ENCODE results near the gene CABLES2.

Gene CABLES2

DNA sequence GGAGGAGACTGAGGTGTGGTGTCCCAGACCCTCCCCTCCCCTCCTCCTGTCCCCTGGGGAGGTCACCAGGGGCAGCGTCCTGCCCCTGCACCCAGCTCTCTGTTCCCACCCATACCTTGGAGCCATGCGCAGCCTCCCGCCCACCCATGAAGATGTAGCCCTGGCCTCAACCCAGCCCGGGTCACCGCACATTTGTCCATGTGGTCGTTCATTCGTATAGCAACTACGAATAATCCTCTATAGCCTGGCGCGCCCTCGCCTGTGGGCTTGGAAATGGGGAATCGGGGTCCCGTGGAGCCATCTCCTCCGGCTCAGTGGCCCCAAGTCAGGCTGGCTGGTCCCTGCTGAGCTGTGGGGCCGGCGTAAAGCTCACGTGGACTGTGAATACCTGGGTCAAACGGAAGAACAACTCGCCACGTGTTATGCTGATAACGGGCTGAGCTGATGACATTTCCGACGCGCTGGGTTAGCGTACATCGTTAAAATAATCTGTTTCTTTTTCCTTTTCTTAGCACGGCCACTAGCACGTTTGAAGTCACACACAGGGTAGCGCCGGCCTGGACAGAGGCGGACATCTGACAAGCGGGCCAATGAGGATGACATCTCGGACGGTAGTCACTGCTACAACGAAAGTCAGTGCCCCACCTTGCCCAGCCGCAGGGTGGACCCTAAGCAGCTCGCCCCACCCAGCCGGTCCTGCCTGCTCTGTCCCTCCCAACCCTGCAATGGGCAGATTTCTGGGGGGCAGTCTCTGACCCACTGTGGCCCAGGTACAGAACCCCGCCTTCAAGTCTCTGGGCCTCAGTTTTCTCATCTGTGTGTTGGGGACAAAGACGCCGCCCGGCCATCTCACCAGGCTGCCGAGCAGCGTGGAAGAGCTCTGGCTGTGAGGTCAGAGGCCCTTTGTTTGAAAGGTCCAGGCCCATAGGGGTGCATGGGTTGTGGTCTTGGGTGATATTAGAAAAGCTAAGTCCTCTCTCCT, 40.1 kb upstream of the CABLES2 start:
- H3K36me3 ChIP-seq (ENCODE audit: control insufficient read depth, insufficient read depth, low read length) = no peaks in the 10 kb centered on the region
- H3K9me3 ChIP-seq (ENCODE audit: control insufficient read depth, insufficient read depth, low read length) = no peaks in the 10 kb centered on the region
- no peaks in the 10 kb centered on the region for H3K4me1 ChIP-seq (ENCODE audit: control insufficient read depth, insufficient read depth, low read length)
- no peaks in the 10 kb centered on the region for H3K27me3 ChIP-seq (ENCODE audit: control insufficient read depth, insufficient read depth, low read length)
- no peak overlapping the region for H3K9ac ChIP-seq (ENCODE audit: low read depth, low read length)
- H3K4me3 ChIP-seq (ENCODE audit: low read depth, low read length) = no peak overlapping the region

DNA sequence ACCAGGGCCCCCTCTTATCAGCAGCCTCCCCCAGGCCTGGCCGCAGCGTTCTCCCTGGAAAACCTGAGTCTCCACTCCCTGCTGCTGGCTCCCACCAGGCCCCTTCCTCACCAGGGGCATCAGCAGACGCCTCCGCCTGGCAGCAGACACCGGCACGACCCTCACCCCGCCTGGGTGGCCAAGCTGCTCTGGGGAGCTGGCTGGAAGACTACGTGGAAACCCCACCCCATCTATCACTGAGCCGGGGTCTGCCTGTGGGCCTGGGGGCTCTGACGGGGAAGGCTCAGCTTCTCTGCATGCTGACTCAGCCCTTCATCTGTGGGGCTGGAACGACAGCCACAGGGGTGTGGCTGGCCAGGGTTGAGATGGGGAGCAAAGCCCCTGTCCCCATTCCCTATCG, 39.4 kb upstream of the CABLES2 start:
- Histone ChIP-seq H3K4me1 (ENCODE audit: control insufficient read depth, insufficient read depth, low read length) (no peaks in the 10 kb centered on the region), H3K9ac (ENCODE audit: low read depth, low read length) (no peak overlapping the region), H3K4me3 (ENCODE audit: low read depth, low read length) (no peak overlapping the region), H3K9me3 (ENCODE audit: control insufficient read depth, insufficient read depth, low read length) (no peaks in the 10 kb centered on the region), H3K27me3 (ENCODE audit: control insufficient read depth, insufficient read depth, low read length) (no peaks in the 10 kb centered on the region), H3K36me3 (ENCODE audit: control insufficient read depth, insufficient read depth, low read length) (no peaks in the 10 kb centered on the region)

DNA sequence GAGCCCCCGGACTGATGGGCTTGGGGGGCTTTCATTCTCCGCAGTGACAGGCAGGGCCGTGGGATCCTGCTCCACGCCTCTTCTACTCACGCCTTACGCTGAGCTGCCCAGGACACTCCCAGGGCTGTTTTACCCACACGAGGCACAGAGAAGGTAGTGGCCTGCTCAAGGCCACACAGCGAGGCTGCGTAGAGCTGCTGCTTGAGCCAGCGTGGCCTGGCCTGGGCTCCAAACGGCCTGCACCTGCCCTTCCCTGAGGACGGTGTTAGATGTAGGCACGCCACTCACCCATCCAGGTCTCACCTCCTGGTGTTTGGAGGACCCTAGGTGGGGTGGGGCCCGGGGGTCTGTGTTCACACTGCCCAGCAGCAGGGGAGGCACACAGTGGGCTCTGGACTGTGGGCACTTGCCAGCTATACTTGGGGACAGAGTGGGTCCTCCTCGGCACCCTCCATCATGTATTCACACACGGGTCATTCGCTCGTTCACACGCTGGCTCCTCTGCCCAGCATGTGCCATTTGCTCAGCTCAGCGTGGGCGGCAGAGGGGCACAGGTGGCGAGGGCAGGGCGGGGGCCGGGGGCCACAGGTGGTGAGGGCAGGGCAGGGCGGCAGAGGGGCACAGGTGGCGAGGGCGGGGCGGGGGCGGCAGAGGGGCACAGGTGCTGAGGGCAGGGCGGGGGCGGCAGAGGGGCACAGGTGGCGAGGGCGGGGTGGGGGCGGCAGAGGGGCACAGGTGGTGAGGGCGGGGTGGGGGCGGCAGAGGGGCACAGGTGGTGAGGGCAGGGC, 38.7 kb upstream of the CABLES2 start:
- no peaks in the 10 kb centered on the region for H3K4me1 ChIP-seq (ENCODE audit: control insufficient read depth, insufficient read depth, low read length)
- H3K9ac ChIP-seq (ENCODE audit: low read depth, low read length) = no peak overlapping the region
- H3K36me3 ChIP-seq (ENCODE audit: control insufficient read depth, insufficient read depth, low read length) = no peaks in the 10 kb centered on the region
- no peaks in the 10 kb centered on the region for H3K27me3 ChIP-seq (ENCODE audit: control insufficient read depth, insufficient read depth, low read length)
- H3K9me3 ChIP-seq (ENCODE audit: control insufficient read depth, insufficient read depth, low read length) = no peaks in the 10 kb centered on the region
- no peak overlapping the region for H3K4me3 ChIP-seq (ENCODE audit: low read depth, low read length)

DNA sequence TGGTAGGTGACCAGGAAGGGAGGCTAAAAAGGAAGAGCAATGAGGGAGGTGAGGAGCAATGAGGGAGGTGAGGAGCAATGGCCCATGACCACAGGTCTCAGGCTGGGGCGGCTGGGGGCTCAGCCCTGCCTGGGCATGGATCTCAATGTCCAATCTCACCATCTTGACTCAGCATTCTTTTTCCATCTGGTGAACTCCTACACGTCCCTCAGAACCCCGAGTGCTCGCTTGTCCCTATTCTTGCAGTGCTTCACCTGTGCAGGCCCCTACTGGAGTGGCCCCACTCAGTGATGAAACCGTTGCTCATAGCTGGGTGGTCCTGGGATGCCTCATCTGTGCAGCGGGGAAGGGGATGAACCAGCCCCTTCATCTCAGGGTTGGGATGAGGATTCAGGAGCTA, 37.2 kb upstream of the CABLES2 start:
- Histone ChIP-seq H3K4me3 (ENCODE audit: low read depth, low read length) (no peak overlapping the region), H3K9me3 (ENCODE audit: control insufficient read depth, insufficient read depth, low read length) (no peaks in the 10 kb centered on the region), H3K4me1 (ENCODE audit: control insufficient read depth, insufficient read depth, low read length) (no peaks in the 10 kb centered on the region), H3K9ac (ENCODE audit: low read depth, low read length) (no peak overlapping the region), H3K27me3 (ENCODE audit: control insufficient read depth, insufficient read depth, low read length) (no peaks in the 10 kb centered on the region), H3K36me3 (ENCODE audit: control insufficient read depth, insufficient read depth, low read length) (no peaks in the 10 kb centered on the region)

DNA sequence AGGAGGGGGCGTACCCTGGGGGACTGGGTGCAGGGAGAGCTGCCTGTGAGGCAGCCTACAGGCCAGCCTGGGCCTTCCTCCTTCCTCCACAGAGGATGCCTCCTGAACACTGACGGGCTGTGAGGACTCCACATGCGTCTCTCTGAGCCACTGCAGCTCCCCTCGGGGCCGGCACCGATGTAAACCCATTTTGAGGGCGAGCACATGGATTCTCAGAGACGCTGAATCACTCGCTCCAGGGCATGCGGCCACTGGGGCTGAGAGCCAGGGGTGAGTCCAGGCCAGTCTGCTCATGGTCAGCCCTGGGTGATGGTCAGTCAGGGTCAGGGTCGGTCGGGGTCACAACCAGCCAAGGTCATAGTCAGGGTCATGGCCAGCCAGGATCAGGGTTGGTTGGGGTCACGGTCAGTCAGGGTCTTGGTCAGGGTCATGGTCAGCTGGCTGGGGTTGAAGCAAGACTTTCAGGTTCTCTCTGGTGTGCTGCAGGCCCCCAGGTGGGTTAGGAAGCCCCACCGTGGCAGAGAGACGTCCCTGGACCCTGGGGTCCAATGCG, 35.0 kb upstream of the CABLES2 start:
- no peaks in the 10 kb centered on the region for H3K27me3 ChIP-seq (ENCODE audit: control insufficient read depth, insufficient read depth, low read length)
- no peaks in the 10 kb centered on the region for H3K36me3 ChIP-seq (ENCODE audit: control insufficient read depth, insufficient read depth, low read length)

DNA sequence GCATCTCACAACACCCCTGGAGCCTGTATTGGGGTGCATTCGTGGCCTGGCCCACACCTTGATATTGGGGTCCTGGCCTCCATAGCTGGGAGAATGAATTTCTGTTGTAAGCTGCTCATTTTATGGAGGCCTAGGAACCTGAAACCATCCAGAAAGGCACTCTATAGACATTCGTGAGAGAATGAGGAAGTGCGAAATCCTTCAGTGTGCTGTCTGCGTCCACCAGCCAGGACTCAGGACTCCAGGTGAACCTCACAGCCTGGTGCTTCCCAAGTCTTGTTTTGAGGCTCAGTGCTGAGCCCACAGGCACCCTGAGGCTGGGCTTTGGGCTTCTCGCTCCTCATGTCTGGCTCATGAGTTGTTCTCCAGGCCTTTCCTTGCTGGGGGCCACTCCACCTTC, 32.1 kb upstream of the CABLES2 start:
- Histone ChIP-seq H3K27me3 (ENCODE audit: control insufficient read depth, insufficient read depth, low read length) (no peaks in the 10 kb centered on the region), H3K4me3 (ENCODE audit: low read depth, low read length) (no peak overlapping the region), H3K4me1 (ENCODE audit: control insufficient read depth, insufficient read depth, low read length) (no peaks in the 10 kb centered on the region), H3K36me3 (ENCODE audit: control insufficient read depth, insufficient read depth, low read length) (no peaks in the 10 kb centered on the region), H3K9ac (ENCODE audit: low read depth, low read length) (no peak overlapping the region), H3K9me3 (ENCODE audit: control insufficient read depth, insufficient read depth, low read length) (no peaks in the 10 kb centered on the region)

More for the DNA sequence above, 35.0 kb upstream of the CABLES2 start:
- no peaks in the 10 kb centered on the region for H3K4me1 ChIP-seq (ENCODE audit: control insufficient read depth, insufficient read depth, low read length)
- H3K9ac ChIP-seq (ENCODE audit: low read depth, low read length) = no peak overlapping the region
- H3K9me3 ChIP-seq (ENCODE audit: control insufficient read depth, insufficient read depth, low read length) = no peaks in the 10 kb centered on the region
- no peak overlapping the region for H3K4me3 ChIP-seq (ENCODE audit: low read depth, low read length)

DNA sequence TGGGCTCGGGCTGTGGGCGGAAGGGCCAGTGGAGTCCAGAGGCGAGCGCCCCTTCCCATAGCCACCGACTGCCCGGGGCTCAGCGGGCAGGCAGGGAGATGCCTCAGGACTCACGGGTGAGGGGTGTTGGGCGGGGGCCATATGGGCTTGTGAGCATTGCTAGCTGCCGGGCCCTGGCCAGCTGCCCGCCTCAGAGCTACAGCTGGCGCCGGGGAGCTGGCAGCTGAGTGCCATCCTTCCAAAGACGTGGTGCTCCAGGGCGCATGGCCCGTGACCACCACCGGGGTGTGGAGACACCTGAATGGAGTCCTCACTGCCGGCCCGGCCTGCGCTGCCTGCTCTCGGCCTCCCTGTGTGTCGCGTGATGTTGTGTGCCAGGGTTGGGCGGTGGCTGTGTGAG, 30.8 kb upstream of the CABLES2 start:
- H3K4me1 ChIP-seq (ENCODE audit: control insufficient read depth, insufficient read depth, low read length) = no peaks in the 10 kb centered on the region
- no peaks in the 10 kb centered on the region for H3K9me3 ChIP-seq (ENCODE audit: control insufficient read depth, insufficient read depth, low read length)
- H3K36me3 ChIP-seq (ENCODE audit: control insufficient read depth, insufficient read depth, low read length) = no peaks in the 10 kb centered on the region
- H3K4me3 ChIP-seq (ENCODE audit: low read depth, low read length) = no peak overlapping the region
- no peaks in the 10 kb centered on the region for H3K27me3 ChIP-seq (ENCODE audit: control insufficient read depth, insufficient read depth, low read length)
- H3K9ac ChIP-seq (ENCODE audit: low read depth, low read length) = no peak overlapping the region

DNA sequence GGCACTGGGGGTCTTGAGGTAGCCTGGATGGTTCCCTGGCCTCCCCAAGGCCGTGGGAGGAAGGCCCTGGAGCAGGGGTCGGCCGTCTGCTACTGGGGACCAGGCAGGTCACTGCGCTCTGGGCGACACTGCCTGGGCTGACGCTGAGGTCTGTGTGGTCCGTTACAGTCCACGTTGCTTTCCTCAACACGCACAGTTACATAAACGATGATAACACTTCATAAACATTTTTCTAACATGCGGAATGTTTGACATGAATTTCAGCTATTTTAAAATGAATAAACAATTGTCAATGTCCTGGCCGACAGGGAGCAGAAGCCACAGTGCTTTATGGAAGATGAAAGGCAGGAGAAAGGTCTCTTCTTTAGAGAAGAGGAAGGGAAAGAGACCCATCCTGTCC, 30.4 kb upstream of the CABLES2 start:
- no peak overlapping the region for H3K4me3 ChIP-seq (ENCODE audit: low read depth, low read length)
- H3K9ac ChIP-seq (ENCODE audit: low read depth, low read length) = no peak overlapping the region
- H3K9me3 ChIP-seq (ENCODE audit: control insufficient read depth, insufficient read depth, low read length) = no peaks in the 10 kb centered on the region
- no peaks in the 10 kb centered on the region for H3K36me3 ChIP-seq (ENCODE audit: control insufficient read depth, insufficient read depth, low read length)
- H3K27me3 ChIP-seq (ENCODE audit: control insufficient read depth, insufficient read depth, low read length) = no peaks in the 10 kb centered on the region
- H3K4me1 ChIP-seq (ENCODE audit: control insufficient read depth, insufficient read depth, low read length) = no peaks in the 10 kb centered on the region

DNA sequence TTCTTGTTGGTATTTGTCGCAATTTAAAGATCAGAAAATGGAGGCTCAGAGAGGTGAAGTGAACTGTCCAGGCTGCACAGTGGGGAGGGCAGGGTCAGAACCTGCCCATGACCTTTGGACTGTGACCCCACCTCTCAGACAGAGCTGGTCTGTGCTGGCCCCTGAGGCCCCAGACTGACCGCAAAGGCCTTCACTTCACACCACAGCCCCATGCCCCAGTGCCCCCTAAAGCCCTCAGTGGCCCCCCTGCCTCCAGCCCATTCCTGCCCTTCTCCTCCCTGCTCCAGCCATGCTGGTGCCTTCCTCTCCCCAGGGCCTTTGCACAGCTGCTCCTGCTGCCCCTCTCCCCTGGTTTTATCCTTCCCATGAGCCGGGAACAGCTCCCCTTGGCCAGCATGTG, 29.6 kb upstream of the CABLES2 start:
- Histone ChIP-seq H3K36me3 (ENCODE audit: control insufficient read depth, insufficient read depth, low read length) (no peaks in the 10 kb centered on the region), H3K27me3 (ENCODE audit: control insufficient read depth, insufficient read depth, low read length) (no peaks in the 10 kb centered on the region), H3K4me1 (ENCODE audit: control insufficient read depth, insufficient read depth, low read length) (no peaks in the 10 kb centered on the region), H3K9ac (ENCODE audit: low read depth, low read length) (no peak overlapping the region), H3K9me3 (ENCODE audit: control insufficient read depth, insufficient read depth, low read length) (no peaks in the 10 kb centered on the region), H3K4me3 (ENCODE audit: low read depth, low read length) (no peak overlapping the region)

DNA sequence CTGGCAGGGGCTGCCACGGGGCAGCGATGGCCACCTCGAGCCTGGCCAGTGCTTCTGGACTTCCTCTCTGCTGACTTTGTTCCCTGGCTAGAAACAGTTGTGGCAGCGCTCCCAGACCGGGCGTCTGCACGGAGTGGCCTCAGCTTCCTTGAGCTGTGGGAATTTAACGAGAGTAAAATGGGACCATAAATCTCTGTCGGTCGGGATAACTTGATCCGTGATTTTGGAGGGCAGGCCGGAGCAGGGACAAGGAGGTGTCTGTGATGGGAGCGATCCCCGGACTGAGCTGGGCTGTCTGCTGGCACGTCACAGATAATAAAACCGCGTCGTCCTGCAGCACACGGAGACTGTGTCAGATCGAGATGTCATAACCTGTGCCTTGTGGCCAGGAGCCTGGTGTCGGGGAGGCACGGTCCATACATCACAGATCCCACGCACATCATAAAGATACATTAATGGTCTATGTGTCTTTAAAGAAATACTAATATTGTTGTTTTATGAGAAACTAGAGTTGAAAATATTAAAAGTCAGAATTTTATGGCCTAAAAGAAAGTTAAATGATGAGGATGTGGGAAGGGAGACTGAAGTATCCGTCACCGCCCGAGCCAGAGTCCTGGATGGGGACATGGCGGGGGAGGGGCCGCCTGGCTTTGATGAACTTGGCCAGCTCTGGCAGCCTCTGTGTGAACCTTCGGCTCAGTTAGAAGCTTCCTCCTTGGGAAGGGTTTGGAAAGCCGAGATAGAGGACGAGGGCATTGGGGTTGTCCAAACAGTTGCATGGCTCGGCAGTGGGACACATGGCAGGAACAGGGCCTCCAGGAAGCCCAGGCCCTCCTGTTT, 26.8 kb upstream of the CABLES2 start:
- H3K9ac ChIP-seq (ENCODE audit: low read depth, low read length) = no peak overlapping the region
- peaks cover 4% of the 10 kb centered on the region for H3K4me1 ChIP-seq (ENCODE audit: control insufficient read depth, insufficient read depth, low read length)
- H3K4me3 ChIP-seq (ENCODE audit: low read depth, low read length) = no peak overlapping the region
- H3K36me3 ChIP-seq (ENCODE audit: control insufficient read depth, insufficient read depth, low read length) = no peaks in the 10 kb centered on the region
- no peaks in the 10 kb centered on the region for H3K27me3 ChIP-seq (ENCODE audit: control insufficient read depth, insufficient read depth, low read length)
- no peaks in the 10 kb centered on the region for H3K9me3 ChIP-seq (ENCODE audit: control insufficient read depth, insufficient read depth, low read length)

DNA sequence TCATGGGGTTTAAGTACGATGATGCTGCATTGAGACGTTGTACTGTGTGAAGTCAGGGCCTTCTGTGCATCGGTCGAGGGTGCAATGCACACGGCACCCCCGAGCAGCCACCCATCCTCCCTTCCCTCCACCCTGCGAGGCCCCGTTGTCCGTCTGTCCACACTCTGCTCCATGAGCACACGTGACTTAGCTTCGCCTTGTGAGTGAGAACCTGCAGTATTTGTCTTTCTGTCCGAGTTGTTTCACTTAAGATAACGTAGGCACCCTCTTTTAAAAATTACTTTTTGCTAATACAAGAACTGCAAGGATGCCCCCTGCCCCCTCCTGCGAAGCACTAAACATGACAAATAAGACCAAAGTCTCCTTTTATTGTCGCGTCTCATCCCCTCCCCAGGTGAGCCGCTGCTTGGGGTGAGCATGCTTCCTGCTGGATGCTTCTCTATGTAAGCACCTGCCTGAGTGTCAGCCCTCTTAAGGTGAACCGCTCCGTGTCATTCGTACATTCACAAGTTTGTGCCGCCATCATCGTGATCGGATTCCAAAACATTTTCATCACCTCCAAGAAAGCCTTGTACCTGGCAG, 23.9 kb upstream of the CABLES2 start:
- H3K9me3 ChIP-seq (ENCODE audit: control insufficient read depth, insufficient read depth, low read length) = no peaks in the 10 kb centered on the region
- peaks cover 6% of the 10 kb centered on the region for H3K4me1 ChIP-seq (ENCODE audit: control insufficient read depth, insufficient read depth, low read length)
- H3K9ac ChIP-seq (ENCODE audit: low read depth, low read length) = no peak overlapping the region
- no peaks in the 10 kb centered on the region for H3K36me3 ChIP-seq (ENCODE audit: control insufficient read depth, insufficient read depth, low read length)
- H3K27me3 ChIP-seq (ENCODE audit: control insufficient read depth, insufficient read depth, low read length) = no peaks in the 10 kb centered on the region
- H3K4me3 ChIP-seq (ENCODE audit: low read depth, low read length) = no peak overlapping the region
